ENCODE measurements around the gene TIMM44.

The TIMM44 gene

GRCh38 chr19:7962644-7963268 lies 19.3 kb upstream of the TIMM44 start:
- TF ChIP-seq SIN3A (IDR thresholded peaks at IDR 0.05; ENCODE audit: borderline replicate concordance, insufficient read depth, low read length): no peak
- no peak for TF ChIP-seq REST (IDR thresholded peaks at IDR 0.05; ENCODE audit: insufficient read depth in 1 of 2, low read depth in 2 of 2, low read length in 2 of 2)
- TF ChIP-seq POLR2AphosphoS5 (IDR thresholded peaks at IDR 0.05; ENCODE audit: low read depth, low read length): no peak
- TF ChIP-seq FOXP2 (optimal IDR thresholded peaks at IDR 0.05; ENCODE audit: borderline replicate concordance, extremely low read depth, extremely low read length, insufficient read depth): no peak
- TF ChIP-seq TAF1 (IDR thresholded peaks at IDR 0.05; ENCODE audit: borderline replicate concordance, insufficient read depth, low read length): no peak

- TF ChIP-seq REST (IDR thresholded peaks at IDR 0.05; ENCODE audit: insufficient read depth in 1 of 2, low read depth in 2 of 2, low read length in 2 of 2) (no peak), FOXP2 (optimal IDR thresholded peaks at IDR 0.05; ENCODE audit: borderline replicate concordance, extremely low read depth, extremely low read length, insufficient read depth) (no peak), TAF1 (IDR thresholded peaks at IDR 0.05; ENCODE audit: borderline replicate concordance, insufficient read depth, low read length) (no peak), POLR2AphosphoS5 (IDR thresholded peaks at IDR 0.05; ENCODE audit: low read depth, low read length) (no peak), SIN3A (IDR thresholded peaks at IDR 0.05; ENCODE audit: borderline replicate concordance, insufficient read depth, low read length) (no peak)
Measured at GRCh38 chr19:7961920-7962626, 18.6 kb upstream of the TIMM44 start.

- TF ChIP-seq POLR2AphosphoS5 (IDR thresholded peaks at IDR 0.05; ENCODE audit: low read depth, low read length) (no peak), SIN3A (IDR thresholded peaks at IDR 0.05; ENCODE audit: borderline replicate concordance, insufficient read depth, low read length) (no peak), FOXP2 (optimal IDR thresholded peaks at IDR 0.05; ENCODE audit: borderline replicate concordance, extremely low read depth, extremely low read length, insufficient read depth) (no peak), REST (IDR thresholded peaks at IDR 0.05; ENCODE audit: insufficient read depth in 1 of 2, low read depth in 2 of 2, low read length in 2 of 2) (no peak), TAF1 (IDR thresholded peaks at IDR 0.05; ENCODE audit: borderline replicate concordance, insufficient read depth, low read length) (no peak)
Measured at GRCh38 chr19:7959211-7959610, 15.7 kb upstream of the TIMM44 start.

- no peak for TF ChIP-seq POLR2AphosphoS5 (IDR thresholded peaks at IDR 0.05; ENCODE audit: low read depth, low read length)
- no peak for TF ChIP-seq SIN3A (IDR thresholded peaks at IDR 0.05; ENCODE audit: borderline replicate concordance, insufficient read depth, low read length)
- no peak for TF ChIP-seq TAF1 (IDR thresholded peaks at IDR 0.05; ENCODE audit: borderline replicate concordance, insufficient read depth, low read length)
- no peak for TF ChIP-seq REST (IDR thresholded peaks at IDR 0.05; ENCODE audit: insufficient read depth in 1 of 2, low read depth in 2 of 2, low read length in 2 of 2)
- no peak for TF ChIP-seq FOXP2 (optimal IDR thresholded peaks at IDR 0.05; ENCODE audit: borderline replicate concordance, extremely low read depth, extremely low read length, insufficient read depth)
Measured at GRCh38 chr19:7955696-7956095, 12.2 kb upstream of the TIMM44 start.
